ENCODE results near the gene USP28. TPM values are rescaled to one million over a fixed set of nuclear protein-coding genes. Genes with fewer than 3 reads are reported as not detected.

The USP28 gene
- polyA plus RNA-seq, 1 experiment, result 38.7 TPM

DNA sequence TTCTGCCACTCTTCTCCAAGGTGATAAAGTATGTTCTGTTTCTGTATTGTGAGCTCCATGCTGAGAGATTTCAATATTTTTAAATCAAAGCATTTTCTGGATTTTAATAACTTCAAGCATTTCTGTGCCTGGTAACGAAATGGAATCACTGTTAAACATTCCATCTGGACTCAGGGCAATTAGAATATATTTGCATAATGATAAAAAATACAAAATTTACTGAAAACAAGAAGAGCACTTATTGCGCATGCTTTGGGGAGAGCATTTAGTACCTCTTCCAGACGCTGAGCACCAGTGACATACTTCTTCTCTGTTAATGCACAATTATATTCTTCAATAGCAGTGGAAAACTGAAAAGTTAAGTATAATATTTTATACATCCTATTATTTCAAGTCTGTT, 115.1 kb downstream of the USP28 start:
- Histone ChIP-seq H3K27me3 (ENCODE audit: control insufficient read depth, insufficient read depth, low read length) (no peaks in the 10 kb centered on the region), H3K9me3 (ENCODE audit: control insufficient read depth, insufficient read depth, low read length) (no peaks in the 10 kb centered on the region), H3K27ac (ENCODE audit: low read depth, low read length) (no peak overlapping the region), H3K4me3 (ENCODE audit: low read depth, low read length) (no peak overlapping the region)
- ChIA-PET CTCF (interaction anchor here (1.6 kb wide), 1 partner anchor 13 kb away, joined by 5 read pairs; the partner anchor contains the start of gene ZW10), POLR2A (no interaction called here)
- DNase-seq (ENCODE audit: low read depth, low spot score), result no peak
- TF ChIP-seq, protein P1, sequence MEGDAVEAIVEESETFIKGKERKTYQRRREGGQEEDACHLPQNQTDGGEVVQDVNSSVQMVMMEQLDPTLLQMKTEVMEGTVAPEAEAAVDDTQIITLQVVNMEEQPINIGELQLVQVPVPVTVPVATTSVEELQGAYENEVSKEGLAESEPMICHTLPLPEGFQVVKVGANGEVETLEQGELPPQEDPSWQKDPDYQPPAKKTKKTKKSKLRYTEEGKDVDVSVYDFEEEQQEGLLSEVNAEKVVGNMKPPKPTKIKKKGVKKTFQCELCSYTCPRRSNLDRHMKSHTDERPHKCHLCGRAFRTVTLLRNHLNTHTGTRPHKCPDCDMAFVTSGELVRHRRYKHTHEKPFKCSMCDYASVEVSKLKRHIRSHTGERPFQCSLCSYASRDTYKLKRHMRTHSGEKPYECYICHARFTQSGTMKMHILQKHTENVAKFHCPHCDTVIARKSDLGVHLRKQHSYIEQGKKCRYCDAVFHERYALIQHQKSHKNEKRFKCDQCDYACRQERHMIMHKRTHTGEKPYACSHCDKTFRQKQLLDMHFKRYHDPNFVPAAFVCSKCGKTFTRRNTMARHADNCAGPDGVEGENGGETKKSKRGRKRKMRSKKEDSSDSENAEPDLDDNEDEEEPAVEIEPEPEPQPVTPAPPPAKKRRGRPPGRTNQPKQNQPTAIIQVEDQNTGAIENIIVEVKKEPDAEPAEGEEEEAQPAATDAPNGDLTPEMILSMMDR (IDR thresholded peaks at IDR 0.05; ENCODE audit: low read depth, low read length), result no peak

DNA sequence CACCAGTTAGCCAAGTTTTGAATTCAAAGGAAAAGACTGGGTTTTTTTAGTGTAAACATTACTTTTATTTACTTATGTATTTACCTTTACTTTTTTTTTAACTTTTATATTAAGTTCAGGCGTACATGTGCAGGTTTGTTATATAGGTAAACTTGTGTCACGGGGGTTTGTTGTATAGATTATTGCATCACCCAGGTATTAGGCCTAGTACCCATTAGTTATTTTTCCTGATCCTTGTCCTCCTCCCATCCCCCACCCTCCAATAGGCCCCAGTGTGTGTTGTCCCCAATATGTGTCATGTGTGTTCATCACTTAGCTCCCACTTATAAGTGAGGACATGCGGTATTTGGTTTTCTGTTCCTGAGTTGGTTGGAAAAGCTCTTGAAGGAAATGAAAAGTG, 122.4 kb downstream of the USP28 start:
- ChIA-PET POLR2A (no interaction called here), CTCF (no interaction called here)
- Histone ChIP-seq H3K27ac (ENCODE audit: low read depth, low read length) (no peak overlapping the region), H3K9me3 (ENCODE audit: control insufficient read depth, insufficient read depth, low read length) (no peaks in the 10 kb centered on the region), H3K27me3 (ENCODE audit: control insufficient read depth, insufficient read depth, low read length) (no peaks in the 10 kb centered on the region), H3K4me3 (ENCODE audit: low read depth, low read length) (no peak overlapping the region)
- no peak for DNase-seq (ENCODE audit: low read depth, low spot score)
- TF ChIP-seq, protein P1 (IDR thresholded peaks at IDR 0.05; ENCODE audit: low read depth, low read length), result no peak

Small RNAs within 50 kb of the gene (small RNA-seq; reads per million reads assigned to genes)
- gene LRRC37A13P (ENCODE audit: insufficient read length, low read depth) (not detected), gene RNU6-1107P (ENCODE audit: insufficient read length, low read depth) (not detected), gene RPS29P19 (ENCODE audit: insufficient read length, low read depth) (not detected)

Other genes with a start within 250 kb of the USP28 start
- 0.04 TPM in 1 of 2 replicates, not detected in the other for gene TMPRSS5, start 169.3 kb downstream of the USP28 start, polyA plus RNA-seq (2011; rRNA removed)
- gene ZW10, start 101.9 kb downstream of the USP28 start, polyA plus RNA-seq (2011; rRNA removed), result 12.5 and 14.9 TPM in 2 replicates
- gene CLDN25, start 95.8 kb downstream of the USP28 start, polyA plus RNA-seq (2011; rRNA removed), result not detected in 2 replicates
- not detected in 2 replicates for gene HTR3B, start 29.2 kb upstream of the USP28 start, polyA plus RNA-seq (2011; rRNA removed)
- not detected in 2 replicates for gene HTR3A, start 99.5 kb upstream of the USP28 start, polyA plus RNA-seq (2011; rRNA removed)
- not detected in 2 replicates for gene ZBTB16, start 184.1 kb upstream of the USP28 start, polyA plus RNA-seq (2011; rRNA removed)